ENCODE measurements around the gene APOB.

APOB gene

DNA sequence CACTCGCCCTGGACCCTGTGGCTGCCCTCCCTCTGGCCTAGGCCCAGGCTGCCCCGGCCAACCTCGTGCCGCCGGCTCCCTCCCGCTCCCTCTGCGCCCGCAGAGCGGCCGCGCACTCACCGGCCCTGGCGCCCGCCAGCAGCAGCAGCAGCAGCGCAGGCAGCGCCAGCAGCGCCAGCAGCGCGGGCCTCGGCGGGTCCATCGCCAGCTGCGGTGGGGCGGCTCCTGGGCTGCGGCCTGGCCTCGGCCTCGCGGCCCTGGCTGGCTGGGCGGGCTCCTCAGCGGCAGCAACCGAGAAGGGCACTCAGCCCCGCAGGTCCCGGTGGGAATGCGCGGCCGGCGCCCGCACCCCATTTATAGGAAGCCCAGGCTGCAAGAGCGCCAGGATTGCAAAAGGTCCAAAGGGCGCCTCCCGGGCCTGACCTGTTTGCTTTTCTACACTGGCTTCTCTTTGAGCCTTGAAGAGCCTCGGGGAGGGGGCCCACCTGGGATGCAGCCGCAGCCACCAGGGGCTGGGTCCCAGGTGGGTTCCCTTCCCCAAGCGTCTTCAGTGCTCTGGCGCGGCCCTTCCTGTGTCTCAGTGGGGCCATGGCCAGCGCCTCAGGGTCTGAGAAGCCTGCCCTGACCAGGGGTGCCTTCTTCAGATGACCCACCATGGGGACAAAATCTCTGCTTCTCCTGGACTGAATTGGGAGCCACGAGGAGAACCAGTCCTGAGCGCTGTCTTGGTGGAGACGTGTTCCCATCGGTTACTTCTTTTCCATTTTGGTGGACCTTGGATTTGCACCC lies at the start of gene APOB:
APOB (minus strand) TSS at position 330 of the 789 bp plus-strand sequence; CDS start at position 202, 128 bp downstream.
- no peak within 1 kb of the TSS for H3K4me3 ChIP-seq (ENCODE audit: low read depth, low read length)
- TF ChIP-seq, protein P1, sequence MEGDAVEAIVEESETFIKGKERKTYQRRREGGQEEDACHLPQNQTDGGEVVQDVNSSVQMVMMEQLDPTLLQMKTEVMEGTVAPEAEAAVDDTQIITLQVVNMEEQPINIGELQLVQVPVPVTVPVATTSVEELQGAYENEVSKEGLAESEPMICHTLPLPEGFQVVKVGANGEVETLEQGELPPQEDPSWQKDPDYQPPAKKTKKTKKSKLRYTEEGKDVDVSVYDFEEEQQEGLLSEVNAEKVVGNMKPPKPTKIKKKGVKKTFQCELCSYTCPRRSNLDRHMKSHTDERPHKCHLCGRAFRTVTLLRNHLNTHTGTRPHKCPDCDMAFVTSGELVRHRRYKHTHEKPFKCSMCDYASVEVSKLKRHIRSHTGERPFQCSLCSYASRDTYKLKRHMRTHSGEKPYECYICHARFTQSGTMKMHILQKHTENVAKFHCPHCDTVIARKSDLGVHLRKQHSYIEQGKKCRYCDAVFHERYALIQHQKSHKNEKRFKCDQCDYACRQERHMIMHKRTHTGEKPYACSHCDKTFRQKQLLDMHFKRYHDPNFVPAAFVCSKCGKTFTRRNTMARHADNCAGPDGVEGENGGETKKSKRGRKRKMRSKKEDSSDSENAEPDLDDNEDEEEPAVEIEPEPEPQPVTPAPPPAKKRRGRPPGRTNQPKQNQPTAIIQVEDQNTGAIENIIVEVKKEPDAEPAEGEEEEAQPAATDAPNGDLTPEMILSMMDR (IDR thresholded peaks at IDR 0.05; ENCODE audit: low read depth, low read length) = no peak

DNA sequence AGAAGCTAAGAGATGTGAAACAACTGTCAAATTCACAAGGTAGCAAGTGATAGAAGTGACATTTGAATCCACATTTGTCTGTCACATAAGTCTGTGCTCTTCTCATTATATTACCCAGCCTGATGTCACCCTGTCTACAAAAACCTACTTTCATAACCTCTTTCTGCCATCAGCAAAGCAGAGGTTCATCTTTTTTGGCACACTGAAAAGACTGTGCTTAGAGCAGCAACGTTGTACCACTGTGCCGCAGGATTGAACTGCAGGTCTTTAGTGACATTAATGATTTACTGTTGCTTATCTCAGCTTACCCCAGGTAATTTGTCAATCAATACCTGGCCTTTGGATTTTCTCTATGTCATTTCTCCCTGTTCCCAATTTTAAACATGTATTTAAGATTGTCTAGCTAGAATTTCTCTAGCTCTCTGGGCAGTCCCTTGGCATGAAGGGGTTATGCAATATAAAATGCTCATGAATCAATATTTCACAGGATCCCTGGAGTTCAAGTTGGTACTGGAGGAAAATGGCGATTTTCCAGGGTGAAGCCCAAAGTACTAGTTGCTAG lies 48.5 kb upstream of the APOB start:
- TF ChIP-seq, protein P1 (IDR thresholded peaks at IDR 0.05; ENCODE audit: low read depth, low read length) = no peak
- no peak overlapping the region for H3K4me3 ChIP-seq (ENCODE audit: low read depth, low read length)

GRCh38 chr2:21084401-21084800 lies 40.5 kb upstream of the APOB start:
- no peak overlapping the region for H3K4me3 ChIP-seq (ENCODE audit: low read depth, low read length)
- TF ChIP-seq, protein P1 (IDR thresholded peaks at IDR 0.05; ENCODE audit: low read depth, low read length) = no peak

DNA sequence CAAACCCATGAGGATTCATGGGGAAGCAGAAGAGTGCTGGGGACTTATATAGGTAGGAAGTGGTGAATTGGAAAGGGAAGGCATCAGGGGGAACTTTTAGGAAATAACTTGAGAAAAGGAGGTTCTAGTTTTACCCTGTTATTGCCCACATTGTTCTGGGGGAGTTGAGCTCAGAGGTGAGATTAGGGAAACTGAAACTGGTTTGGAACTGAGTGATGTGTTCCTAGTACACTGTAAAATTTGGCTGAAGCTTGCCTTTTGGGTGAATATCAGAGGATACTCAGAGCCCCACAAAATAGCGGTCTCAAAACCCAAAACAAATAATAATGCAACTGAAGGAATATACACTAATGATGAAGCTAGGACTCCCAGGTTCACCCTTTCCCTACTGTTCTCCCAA lies 39.6 kb upstream of the APOB start:
- TF ChIP-seq, protein P1 (IDR thresholded peaks at IDR 0.05; ENCODE audit: low read depth, low read length) = no peak
- no peak overlapping the region for H3K4me3 ChIP-seq (ENCODE audit: low read depth, low read length)

- no peak overlapping the region for H3K4me3 ChIP-seq (ENCODE audit: low read depth, low read length)
- TF ChIP-seq, protein P1 (IDR thresholded peaks at IDR 0.05; ENCODE audit: low read depth, low read length) = no peak
These were observed 34.4 kb upstream of the APOB start for GRCh38 chr2:21078296-21078695.

DNA sequence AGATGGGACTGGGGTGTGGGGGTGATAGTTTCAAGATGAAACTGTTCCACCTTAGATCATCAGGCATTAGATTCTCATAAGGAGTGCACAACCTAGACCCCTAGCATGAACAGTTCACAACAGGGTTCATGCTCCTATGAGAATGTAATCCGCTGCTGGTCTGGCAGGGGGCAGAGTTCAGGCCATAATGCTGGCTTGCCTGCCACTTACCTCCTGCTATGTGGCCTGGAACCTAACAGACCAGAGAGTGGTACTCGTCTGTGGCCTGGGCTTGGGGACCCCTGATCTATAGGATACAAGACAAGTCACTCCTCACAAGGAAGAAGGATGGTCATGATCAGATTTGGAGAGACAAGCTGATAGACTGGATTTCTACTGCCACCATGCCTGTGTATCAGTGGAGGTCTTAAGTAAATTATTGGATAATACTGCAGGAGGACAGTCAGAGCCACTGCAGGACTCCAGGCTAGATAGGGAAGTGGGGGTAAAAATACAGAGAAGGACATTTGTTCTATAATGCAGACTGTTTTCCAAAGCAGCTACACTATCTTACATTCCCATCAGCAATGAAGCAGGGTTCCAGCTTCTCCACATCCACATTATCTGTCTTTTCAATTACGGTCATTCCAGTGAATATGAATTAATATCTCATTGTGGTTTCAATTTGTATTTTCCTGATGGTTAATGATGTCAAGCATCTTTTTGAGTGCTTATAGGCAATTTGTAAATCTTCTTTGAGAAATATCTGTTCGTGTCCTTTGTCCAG lies 28.8 kb upstream of the APOB start:
- no peak overlapping the region for H3K4me3 ChIP-seq (ENCODE audit: low read depth, low read length)
- TF ChIP-seq, protein P1 (IDR thresholded peaks at IDR 0.05; ENCODE audit: low read depth, low read length) = no peak
